ENCODE results near the gene RPS27.

GRCh38 chr1:153944827-153945117 is 45.8 kb upstream of the RPS27 start:
- TF ChIP-seq POLR2A (IDR thresholded peaks at IDR 0.05) (no peak), CTCF (IDR thresholded peaks at IDR 0.05 in 4 of 5, conservative IDR thresholded peaks at IDR 0.05 in 1 of 5) (no peak)

Data from gastrocnemius medialis (tissue), 4 donors.